ENCODE data around the gene CDK10.

Gene CDK10

DNA sequence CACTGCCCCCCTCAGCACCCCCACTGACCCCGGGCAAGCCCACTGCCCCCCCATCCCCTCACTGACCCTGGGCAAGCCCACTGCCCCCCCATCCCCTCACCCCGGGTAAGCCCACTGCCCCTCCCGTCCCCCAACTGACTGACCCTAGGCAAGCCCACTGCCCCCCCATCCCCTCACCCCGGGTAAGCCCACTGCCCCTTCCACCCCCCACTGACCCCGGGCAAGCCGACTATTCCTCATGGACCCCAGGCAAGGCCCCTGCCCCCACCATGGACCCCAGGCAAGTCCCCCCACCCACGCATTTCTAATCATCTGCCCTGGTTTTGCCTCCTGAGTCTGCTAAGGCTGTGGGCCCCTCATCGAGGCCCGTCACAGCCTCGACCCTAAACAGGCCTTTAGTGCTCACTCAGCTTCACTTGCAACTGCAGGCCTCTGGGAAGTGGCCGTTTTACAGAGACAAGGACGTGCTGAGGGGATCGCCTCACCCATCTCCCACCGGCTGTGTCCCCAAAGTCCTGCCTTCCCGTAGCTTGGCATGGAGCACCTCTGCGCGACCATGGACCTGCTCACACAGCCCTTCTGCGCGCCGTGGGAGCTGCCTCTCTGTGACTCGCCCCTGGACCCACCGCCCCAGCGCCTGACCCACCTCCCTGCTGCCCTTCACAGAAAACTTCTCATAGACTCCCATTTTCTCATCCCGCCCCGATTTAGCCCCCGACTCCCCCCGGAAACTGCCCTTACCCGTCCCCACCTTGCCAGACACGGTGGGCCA is 30.6 kb downstream of the CDK10 start:
- no peaks in the 10 kb centered on the region for H3K9me3 ChIP-seq (ENCODE audit: control insufficient read depth, insufficient read depth, low read depth, low read length)
- no peak overlapping the region for H3K4me3 ChIP-seq (ENCODE audit: low read depth, low read length)
- 0 out of 2 replicates have a peak, but pooled peaks cover 3% of the 10 kb centered on the region for H3K4me1 ChIP-seq (ENCODE audit: control insufficient read depth, insufficient read depth, low read length)
- H3K36me3 ChIP-seq (ENCODE audit: control insufficient read depth, insufficient read depth, low read length), result peaks cover 8% of the 10 kb centered on the region; the same call in 1 of the 2 replicates
- H3K9ac ChIP-seq (ENCODE audit: low read length), result no peak overlapping the region
- peaks cover 19% of the 10 kb centered on the region for H3K27me3 ChIP-seq (ENCODE audit: control insufficient read depth, insufficient read depth, low read length)
- no peak overlapping the region for H3K27ac ChIP-seq (ENCODE audit: low read depth, low read length)

DNA sequence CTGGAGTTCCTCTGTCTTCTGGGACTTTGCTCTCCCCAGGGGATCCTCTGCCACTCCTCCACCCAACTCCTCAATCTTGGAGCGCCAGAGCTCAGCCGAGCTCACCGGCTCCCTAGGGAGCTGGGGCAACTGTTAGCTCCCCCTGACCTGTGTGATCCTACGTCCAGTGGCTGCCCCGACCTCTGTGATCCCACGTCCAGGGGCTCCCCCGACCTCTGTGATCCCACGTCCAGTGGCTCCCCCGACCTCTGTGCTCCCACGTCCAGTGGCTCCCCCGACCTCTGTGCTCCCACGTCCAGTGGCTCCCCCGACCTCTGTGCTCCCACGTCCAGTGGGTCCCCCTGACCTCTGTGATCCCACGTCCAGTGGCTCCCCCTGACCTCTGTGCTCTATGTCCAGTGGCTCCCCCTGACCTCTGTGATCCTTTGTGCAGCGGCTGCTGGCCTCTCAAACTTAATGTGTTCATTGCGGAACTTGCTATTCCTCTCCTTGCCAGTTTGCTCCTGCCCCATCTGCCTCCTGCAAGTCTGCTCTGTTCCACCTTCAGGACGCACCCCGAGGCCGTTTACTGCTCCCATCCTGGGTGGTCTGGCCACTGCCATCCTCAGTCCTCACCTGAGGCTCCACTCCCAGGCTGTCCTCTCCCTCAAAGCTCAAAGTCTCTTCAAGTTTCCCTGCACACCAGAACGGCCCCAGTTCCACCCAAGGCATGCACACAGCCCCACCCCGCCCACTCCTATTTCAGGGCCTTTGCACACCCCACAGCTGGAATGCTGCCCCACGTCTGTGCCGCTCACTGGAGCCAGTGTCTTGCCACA is 31.4 kb downstream of the CDK10 start:
- H3K9ac ChIP-seq (ENCODE audit: low read length), result no peak overlapping the region

DNA sequence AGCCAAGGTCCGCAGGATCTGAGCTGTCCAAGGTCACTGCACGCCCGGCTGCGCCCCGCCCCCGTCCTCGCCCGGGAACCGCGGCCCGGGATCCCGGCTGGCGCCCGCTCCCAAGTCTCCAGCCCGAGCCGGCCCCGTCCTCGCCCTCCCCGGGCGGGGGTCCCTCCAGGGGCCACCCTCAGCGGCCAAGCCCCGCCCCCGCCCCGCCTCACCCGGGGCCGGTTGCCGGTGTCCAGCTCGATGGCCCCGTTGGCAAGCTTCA is 34.0 kb downstream of the CDK10 start:
- H3K36me3 ChIP-seq (ENCODE audit: control insufficient read depth, insufficient read depth, low read length), result peaks cover 20% of the 10 kb centered on the region
- H3K9ac ChIP-seq (ENCODE audit: low read length), result peak overlapping the region; percentile 86
- H3K4me1 ChIP-seq (ENCODE audit: control insufficient read depth, insufficient read depth, low read length), result peaks cover 8% of the 10 kb centered on the region
- H3K27me3 ChIP-seq (ENCODE audit: control insufficient read depth, insufficient read depth, low read length), result peaks cover 31% of the 10 kb centered on the region
- no peaks in the 10 kb centered on the region for H3K9me3 ChIP-seq (ENCODE audit: control insufficient read depth, insufficient read depth, low read depth, low read length)
- H3K4me3 ChIP-seq (ENCODE audit: low read depth, low read length), result peak overlapping the region; percentile 86
- peak overlapping the region; percentile 68; the same call in 1 of the 2 replicates for H3K27ac ChIP-seq (ENCODE audit: low read depth, low read length)

More for the DNA sequence above, 31.4 kb downstream of the CDK10 start:
- Histone ChIP-seq H3K27ac (ENCODE audit: low read depth, low read length) (no peak overlapping the region), H3K4me1 (ENCODE audit: control insufficient read depth, insufficient read depth, low read length) (peaks cover 8% of the 10 kb centered on the region), H3K4me3 (ENCODE audit: low read depth, low read length) (no peak overlapping the region), H3K9me3 (ENCODE audit: control insufficient read depth, insufficient read depth, low read depth, low read length) (no peaks in the 10 kb centered on the region), H3K36me3 (ENCODE audit: control insufficient read depth, insufficient read depth, low read length) (peaks cover 8% of the 10 kb centered on the region; the same call in 1 of the 2 replicates), H3K27me3 (ENCODE audit: control insufficient read depth, insufficient read depth, low read length) (peaks cover 27% of the 10 kb centered on the region)

DNA sequence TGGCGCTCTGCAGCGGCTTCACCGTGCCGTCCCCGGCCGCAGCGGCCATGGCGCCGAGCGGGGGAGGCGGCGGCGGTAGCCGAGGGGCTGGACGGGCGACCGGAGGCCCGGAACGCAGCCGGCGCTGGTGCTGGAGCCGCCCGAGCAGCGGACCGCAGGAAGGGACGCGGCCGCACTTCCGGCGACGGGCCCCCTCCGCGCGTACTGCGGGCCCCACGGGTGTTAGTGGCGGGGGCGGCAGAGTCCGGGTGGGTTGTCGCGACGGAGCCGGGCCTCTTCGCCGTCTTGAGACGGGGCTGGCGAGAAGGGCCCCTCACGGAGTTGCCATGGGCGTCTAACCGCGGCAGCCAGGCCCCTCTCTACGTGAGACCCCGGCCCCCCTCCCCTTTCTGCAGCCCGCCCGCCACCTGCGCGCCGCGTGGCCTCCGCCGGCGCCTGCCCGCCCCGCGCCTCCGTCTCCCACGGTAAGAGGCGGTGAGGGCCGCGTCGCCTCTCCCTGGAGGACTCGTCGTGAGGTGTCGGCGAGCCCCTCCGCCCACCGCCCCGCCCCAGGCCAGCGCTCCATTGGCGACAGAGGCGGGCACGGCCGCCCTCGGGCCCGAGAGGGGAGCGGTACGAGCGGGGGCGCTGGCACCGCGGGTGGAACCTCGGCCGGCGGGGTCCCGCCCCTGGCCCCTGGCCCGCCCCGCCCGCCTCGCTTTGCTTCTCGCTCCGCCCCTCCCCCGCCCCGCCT is 34.5 kb downstream of the CDK10 start, which contains the start of the genes VPS9D1 and ZNF276:
TSS of gene VPS9D1 (minus strand) at position 86 of the 733 bp plus-strand sequence. CDS start at position 49, 37 bp downstream.
TSS of gene ZNF276 (plus strand) at position 725 of the 733 bp plus-strand sequence. CDS start 104 bp downstream, outside the sequence.
- peak within 1 kb of the TSS; percentile 86 for H3K4me3 ChIP-seq (ENCODE audit: low read depth, low read length)
- H3K9ac ChIP-seq (ENCODE audit: low read length), result peak within 1 kb of the TSS; percentile 86
- H3K27ac ChIP-seq (ENCODE audit: low read depth, low read length), result peak within 1 kb of the TSS; percentile 68; the same call in 1 of the 2 replicates
- peaks cover 8% of the 10 kb centered on the region for H3K4me1 ChIP-seq (ENCODE audit: control insufficient read depth, insufficient read depth, low read length)
- H3K27me3 ChIP-seq (ENCODE audit: control insufficient read depth, insufficient read depth, low read length), result peaks cover 31% of the 10 kb centered on the region
- H3K9me3 ChIP-seq (ENCODE audit: control insufficient read depth, insufficient read depth, low read depth, low read length), result no peaks in the 10 kb centered on the region
- H3K36me3 ChIP-seq (ENCODE audit: control insufficient read depth, insufficient read depth, low read length), result peaks cover 22% of the 10 kb centered on the region

DNA sequence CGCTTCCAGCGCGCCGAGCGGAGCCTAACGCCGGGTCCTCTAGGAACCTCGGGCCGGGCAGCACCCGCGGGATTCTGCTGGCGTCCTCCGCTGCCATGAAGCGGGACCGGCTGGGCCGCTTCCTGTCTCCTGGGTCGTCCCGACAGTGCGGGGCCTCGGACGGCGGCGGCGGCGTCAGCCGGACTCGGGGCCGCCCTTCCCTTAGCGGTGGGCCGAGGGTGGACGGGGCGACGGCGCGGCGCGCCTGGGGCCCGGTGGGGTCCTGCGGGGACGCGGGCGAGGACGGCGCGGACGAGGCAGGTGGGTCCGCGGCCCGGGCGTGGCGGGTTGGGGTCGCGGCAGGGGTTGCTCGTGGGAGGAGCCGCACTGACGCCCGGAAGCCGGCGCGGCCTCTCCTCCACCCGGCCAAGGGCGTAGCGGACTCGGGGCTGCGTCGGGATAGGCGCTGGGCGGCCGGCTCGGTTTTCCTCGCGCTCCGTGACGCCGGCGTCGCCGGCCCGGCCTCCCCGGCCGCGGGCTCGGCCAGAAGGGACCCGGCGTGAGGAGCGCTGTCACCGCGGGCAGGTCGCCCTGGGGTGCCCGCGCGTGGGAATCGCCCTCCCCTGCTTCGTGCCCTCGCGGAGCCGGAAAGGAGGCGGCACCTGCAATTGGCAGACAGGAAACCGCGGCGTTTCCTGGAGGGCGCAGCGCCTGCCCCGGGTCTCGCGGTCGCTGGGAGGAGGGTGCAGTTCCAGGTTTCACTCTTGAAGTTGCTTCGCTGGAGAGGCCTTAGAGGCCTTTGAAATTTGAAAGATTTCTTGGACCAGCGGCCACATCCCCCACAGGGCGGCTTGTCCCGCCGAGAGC is 35.3 kb downstream of the CDK10 start:
- H3K36me3 ChIP-seq (ENCODE audit: control insufficient read depth, insufficient read depth, low read length), result peaks cover 22% of the 10 kb centered on the region
- H3K4me3 ChIP-seq (ENCODE audit: low read depth, low read length), result peak overlapping the region; percentile 86
- peaks cover 8% of the 10 kb centered on the region for H3K4me1 ChIP-seq (ENCODE audit: control insufficient read depth, insufficient read depth, low read length)
- peaks cover 31% of the 10 kb centered on the region for H3K27me3 ChIP-seq (ENCODE audit: control insufficient read depth, insufficient read depth, low read length)
- H3K27ac ChIP-seq (ENCODE audit: low read depth, low read length), result no peak overlapping the region
- H3K9me3 ChIP-seq (ENCODE audit: control insufficient read depth, insufficient read depth, low read depth, low read length), result no peaks in the 10 kb centered on the region
- peak overlapping the region; percentile 74 for H3K9ac ChIP-seq (ENCODE audit: low read length)

DNA sequence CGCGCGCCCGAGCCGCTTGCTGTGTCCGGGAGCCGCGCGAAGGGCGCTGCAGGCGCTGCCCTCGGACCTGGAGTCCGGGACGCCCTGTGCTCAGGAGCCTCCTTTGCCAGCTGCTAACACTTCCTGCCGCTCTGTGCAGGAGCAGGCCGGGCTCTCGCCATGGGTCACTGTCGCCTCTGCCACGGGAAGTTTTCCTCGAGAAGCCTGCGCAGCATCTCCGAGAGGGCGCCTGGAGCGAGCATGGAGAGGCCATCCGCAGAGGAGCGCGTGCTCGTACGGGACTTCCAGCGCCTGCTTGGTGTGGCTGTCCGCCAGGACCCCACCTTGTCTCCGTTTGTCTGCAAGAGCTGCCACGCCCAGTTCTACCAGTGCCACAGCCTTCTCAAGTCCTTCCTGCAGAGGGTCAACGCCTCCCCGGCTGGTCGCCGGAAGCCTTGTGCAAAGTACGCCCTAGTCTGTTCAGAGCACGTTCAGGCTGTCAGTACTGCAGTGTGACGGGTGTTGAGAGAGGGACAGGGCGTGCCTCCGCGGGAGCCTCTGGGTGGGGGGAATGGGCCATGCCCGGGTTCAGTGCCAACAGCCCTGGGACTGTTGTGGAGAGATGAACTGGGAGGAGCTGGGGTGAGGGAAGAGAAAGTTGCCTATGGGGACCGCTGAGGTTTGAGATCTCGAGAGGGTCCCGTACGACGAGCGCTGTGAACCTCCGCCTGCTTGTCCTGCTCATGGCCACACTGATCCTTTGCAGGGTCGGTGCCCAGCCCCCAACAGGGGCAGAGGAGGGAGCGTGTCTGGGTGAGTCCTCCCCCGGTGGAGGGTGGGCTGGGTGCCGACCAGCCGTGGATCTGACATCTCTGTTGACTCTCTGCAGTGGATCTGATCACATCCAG is 36.1 kb downstream of the CDK10 start:
- H3K4me3 ChIP-seq (ENCODE audit: low read depth, low read length), result peak overlapping the region; percentile 86
- H3K27ac ChIP-seq (ENCODE audit: low read depth, low read length), result no peak overlapping the region
- H3K4me1 ChIP-seq (ENCODE audit: control insufficient read depth, insufficient read depth, low read length), result peaks cover 8% of the 10 kb centered on the region
- H3K27me3 ChIP-seq (ENCODE audit: control insufficient read depth, insufficient read depth, low read length), result peaks cover 31% of the 10 kb centered on the region
- peaks cover 27% of the 10 kb centered on the region for H3K36me3 ChIP-seq (ENCODE audit: control insufficient read depth, insufficient read depth, low read length)
- no peaks in the 10 kb centered on the region for H3K9me3 ChIP-seq (ENCODE audit: control insufficient read depth, insufficient read depth, low read depth, low read length)
- H3K9ac ChIP-seq (ENCODE audit: low read length), result peak overlapping the region; percentile 74

DNA sequence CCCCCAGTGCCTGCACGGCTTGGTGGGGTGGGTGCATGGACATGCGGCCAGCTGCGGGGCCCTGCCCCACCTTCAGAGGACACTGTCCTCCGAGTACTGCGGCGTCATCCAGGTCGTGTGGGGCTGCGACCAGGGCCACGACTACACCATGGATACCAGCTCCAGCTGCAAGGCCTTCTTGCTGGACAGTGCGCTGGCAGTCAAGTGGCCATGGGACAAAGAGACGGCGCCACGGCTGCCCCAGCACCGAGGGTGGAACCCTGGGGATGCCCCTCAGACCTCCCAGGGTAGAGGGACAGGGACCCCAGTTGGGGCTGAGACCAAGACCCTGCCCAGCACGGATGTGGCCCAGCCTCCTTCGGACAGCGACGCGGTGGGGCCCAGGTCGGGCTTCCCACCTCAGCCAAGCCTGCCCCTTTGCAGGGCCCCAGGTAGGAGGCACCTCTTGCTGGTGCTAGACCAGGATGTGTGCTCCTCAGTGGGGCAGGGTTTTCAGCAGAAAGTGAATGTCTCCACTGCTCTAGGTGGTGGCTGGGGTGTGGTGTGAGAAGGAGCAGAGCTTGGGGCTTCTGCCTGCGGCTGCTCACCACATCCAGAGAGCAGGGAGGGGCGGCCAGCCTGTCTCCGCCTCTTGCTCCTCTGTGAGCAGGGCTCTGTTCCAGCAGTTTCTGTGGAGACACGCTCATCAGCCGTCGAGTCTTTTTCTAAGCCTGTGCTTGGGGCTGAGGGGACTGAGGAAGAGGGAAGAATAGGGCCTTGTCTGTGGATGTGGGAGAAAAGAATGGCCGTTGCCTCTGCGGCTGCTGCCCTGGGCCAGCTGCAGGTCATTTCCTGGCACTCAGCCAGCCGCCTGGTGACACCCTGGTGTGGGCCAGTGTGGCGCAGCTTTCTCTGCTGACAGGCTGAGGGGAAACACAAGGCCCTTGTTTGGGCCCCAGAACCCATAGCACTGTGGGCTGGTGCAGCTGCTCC is 37.1 kb downstream of the CDK10 start:
- H3K4me3 ChIP-seq (ENCODE audit: low read depth, low read length), result no peak overlapping the region
- peaks cover 29% of the 10 kb centered on the region for H3K27me3 ChIP-seq (ENCODE audit: control insufficient read depth, insufficient read depth, low read length)
- peaks cover 8% of the 10 kb centered on the region for H3K4me1 ChIP-seq (ENCODE audit: control insufficient read depth, insufficient read depth, low read length)
- H3K27ac ChIP-seq (ENCODE audit: low read depth, low read length), result no peak overlapping the region
- peaks cover 31% of the 10 kb centered on the region for H3K36me3 ChIP-seq (ENCODE audit: control insufficient read depth, insufficient read depth, low read length)
- H3K9ac ChIP-seq (ENCODE audit: low read length), result no peak overlapping the region
- no peaks in the 10 kb centered on the region for H3K9me3 ChIP-seq (ENCODE audit: control insufficient read depth, insufficient read depth, low read depth, low read length)

DNA sequence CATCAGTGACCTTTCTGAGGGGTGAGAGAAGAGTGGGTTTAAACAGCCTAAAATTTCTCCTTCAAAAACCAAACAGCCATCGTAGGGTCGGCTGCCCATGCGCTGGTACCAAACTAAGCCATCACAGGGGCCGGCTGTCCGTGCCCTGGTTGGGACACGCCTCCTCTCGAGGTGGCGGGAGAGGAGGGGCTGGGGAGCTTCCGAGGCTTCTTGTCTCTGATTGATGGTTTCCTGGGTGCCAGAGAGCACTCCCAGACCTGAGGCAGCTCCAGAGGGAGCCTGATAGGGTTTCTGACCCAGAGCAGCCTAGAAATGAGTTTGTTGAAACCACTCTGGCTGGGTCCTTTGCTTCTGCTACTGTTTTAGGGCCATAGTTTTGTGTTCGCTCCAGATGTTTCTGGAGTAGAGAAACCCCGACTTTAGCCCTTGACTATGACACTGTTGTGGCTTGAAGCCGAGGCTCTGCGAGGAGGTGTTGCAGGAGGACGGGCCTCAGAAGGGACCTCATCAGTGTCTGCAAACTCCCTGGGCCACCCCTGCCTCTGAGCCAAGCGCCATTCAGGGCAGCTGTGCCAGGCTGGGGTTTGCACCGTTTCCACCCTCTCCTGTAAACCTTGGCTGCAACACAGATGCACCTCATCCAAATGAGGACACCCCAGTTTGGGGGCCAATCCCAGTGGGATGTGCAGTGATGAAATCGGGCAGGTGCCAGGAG is 41.1 kb downstream of the CDK10 start:
- Histone ChIP-seq H3K9ac (ENCODE audit: low read length) (no peak overlapping the region), H3K36me3 (ENCODE audit: control insufficient read depth, insufficient read depth, low read length) (peaks cover 54% of the 10 kb centered on the region), H3K27me3 (ENCODE audit: control insufficient read depth, insufficient read depth, low read length) (peaks cover 8% of the 10 kb centered on the region), H3K9me3 (ENCODE audit: control insufficient read depth, insufficient read depth, low read depth, low read length) (no peaks in the 10 kb centered on the region), H3K4me1 (ENCODE audit: control insufficient read depth, insufficient read depth, low read length) (peaks cover 5% of the 10 kb centered on the region), H3K27ac (ENCODE audit: low read depth, low read length) (no peak overlapping the region), H3K4me3 (ENCODE audit: low read depth, low read length) (no peak overlapping the region)

All from HUES6 (cell line).